Heart right ventricle (tissue), 16 donors: Measurements from ENCODE around the gene N4BP2L2. TPM values are rescaled to one million over a fixed set of nuclear protein-coding genes. Genes with fewer than 3 reads are reported as not detected.

Experiments used
- ATAC-seq, 8 donors: fragments of 200-7000 bp; cut with Tn5 transposase; one replicate each; pipeline ENCODE4 v1.9.1; 2020; ENCODE audit warnings: mild to moderate bottlenecking in 8 of 8, moderate library complexity in 8 of 8, moderate number of reproducible peaks in 1 of 8
- DNase-seq, 2 donors: peaks; one replicate each; pipeline ENCODE4 v3.0.0-alpha.2; 2020
- H3K27ac ChIP-seq, 10 donors: fragments of 200-600 bp; sonication (generic) in 2 of 10; one replicate each; pipeline versions ENCODE4 v1.5.0 to v1.8.0; 2020 to 2022; ENCODE audit warnings: mild to moderate bottlenecking in 3 of 10
- H3K27me3 ChIP-seq, 7 donors: fragments of 200-600 bp; one replicate each; pipeline ENCODE4 v1.8.0; 2021 to 2022; ENCODE audit warnings: mild to moderate bottlenecking in 2 of 7
- H3K36me3 ChIP-seq, 9 donors: fragments of 200-600 bp; sonication (generic) in 1 of 9; one replicate each; pipeline versions ENCODE4 v1.5.0 to v1.8.0; 2020 to 2022; ENCODE audit warnings: mild to moderate bottlenecking in 2 of 9
- H3K4me1 ChIP-seq, 9 donors: fragments of 200-600 bp; sonication (generic) in 1 of 9; one replicate each; pipeline versions ENCODE4 v1.5.0 to v1.8.0; 2020 to 2022; ENCODE audit warnings: mild to moderate bottlenecking in 4 of 9
- H3K4me3 ChIP-seq, 10 donors: fragments of 200-600 bp; sonication (generic) in 2 of 10; one replicate each; pipeline versions ENCODE4 v1.5.0 to v1.8.0; 2020 to 2022; ENCODE audit warnings: mild to moderate bottlenecking in 7 of 10, moderate library complexity in 2 of 10
- H3K9me3 ChIP-seq, 11 donors: fragments of 200-600 bp in 10 of 11; sonication (generic) in 2 of 11; one replicate each; pipeline versions ENCODE4 v1.5.0 to v1.8.0; 2013 to 2022; ENCODE audit warnings: mild to moderate bottlenecking in 2 of 11, control low read depth in 1 of 11, moderate library complexity in 1 of 11
- CTCF ChIP-seq, 9 donors: fragments of 200-600 bp; sonication (generic) in 2 of 9; IDR thresholded peaks; one replicate each; pipeline versions ENCODE4 v1.5.0 to v1.8.0; 2021 to 2022; ENCODE audit warnings: antibody characterized with exemption in 9 of 9, mild to moderate bottlenecking in 5 of 9, moderate library complexity in 1 of 9
- WGBS, 2 donors: extraction: QIAGEN DNeasy Blood & Tissue Kit; methylation state at CpG; one replicate each; pipeline ENCODE4 v1.1.7; 2013; ENCODE audit warnings: inconsistent platforms in 1 of 2; 5-methylcytosine and 5-hydroxymethylcytosine counted together
- intact Hi-C, 10 donors: fragments of 100-400 bp; cut with DNase I; formaldehyde crosslinking; loops; one replicate each; pipeline versions ENCODE4 v1.11.1 to v1.14.2; 2022
- polyA plus RNA-seq, 2 donors: library from polyadenylated mRNA; stranded (reverse); fragments of 200-250 nt; gene quantifications; one replicate each; pipeline ENCODE4 v1.2.3, GENCODE V29; 2013
- total RNA-seq, 10 donors: library from RNA; stranded (reverse); fragmentation: NEBNext Ultra II Directional in 3 of 10; extraction: Animal tissue kit (Norgen Biotek cat#: 25700) in 3 of 10; gene quantifications; one replicate each; pipeline versions ENCODE4 v1.2.1 to v1.2.4, GENCODE V29; 2021 to 2023
- donor health status: Arrhythmogenic right ventricular cardiomyopathy.
- donor health status: ischemic (EF 13 %, LVEDD 7.1; RV severe dilation, severe dysfunction).
- donor health status: healthy with polysubstance abuse.
- donor health status: DM: no; HTN: yes; CAD: no.
- donor health status: DM: no; HTN: no; CAD: no.
- donor health status: ischemic (EF 25% LVEDD 6.9; RV normal size, moderate dysfunction).
- donor health status: ischemic (EF 25% LVEDD 5.7; RV mildly dilated, moderate dysfunction).
- donor health status: healthy.
- donor health status: DM: yes; HTN: yes; CAD: no.
- donor health status: Ischemic cardiomyopathy.
- donor health status: ischemic (EF 35%, LVEDD 5.7; RV mildly dilated, moderate dysfunction).
- donor health status: nonischemic (EF 11% LVEDD 7.7; RV severe dilation, severe dysfunction).
- donor health status: DM: yes; HTN: yes; CAD: no.
- donor health status: PGD.
- donor health status: ischemic (EF 29% LVEDD 5.4; RV normal size, mild dysfunction).
- donor health status: nonischemic (EF 23%, LVEDD 6.1; RV moderate dilation, normal function).

Gene N4BP2L2
- total and polyA plus RNA-seq, 12 donors, result 28.2 to 162 (median 132) TPM

- DNase-seq (no peak), ATAC-seq (no peak)
- intact Hi-C loops, result no loop called here
- no peak overlapping the region for H3K4me3 ChIP-seq
- peaks cover 0 to 73% (median 3%) of the 10 kb centered on the region in 9 donors for H3K36me3 ChIP-seq
- no peak overlapping the region for H3K27ac ChIP-seq
- H3K9me3 ChIP-seq, result peaks cover 0 to 63% (median 15%) of the 10 kb centered on the region in 11 donors
- peaks cover 0 to 14% (median 3%) of the 10 kb centered on the region in 9 donors for H3K4me1 ChIP-seq
- TF ChIP-seq CTCF (IDR thresholded peaks at IDR 0.05), result no peak
- H3K27me3 ChIP-seq, result no peaks in the 10 kb centered on the region
- WGBS, 2 donors, result 98 to 99% methylated on average over 2 of the region's 2 CpGs
These were observed 82.0 kb downstream of the N4BP2L2 start for GRCh38 chr13:32456591-32456990.

GRCh38 chr13:32455594-32455903 lies 83.0 kb downstream of the N4BP2L2 start:
- no peak overlapping the region for H3K4me3 ChIP-seq
- WGBS, 2 donors, result 95 to 98% methylated on average over 2 of the region's 2 CpGs
- no peaks in the 10 kb centered on the region for H3K27me3 ChIP-seq
- DNase-seq (no peak), ATAC-seq (peak in 4 of 8 donors; percentile 9 to 72 (median 28))
- H3K9me3 ChIP-seq, result peaks cover 0 to 59% (median 19%) of the 10 kb centered on the region in 11 donors
- H3K4me1 ChIP-seq, result peaks cover 0 to 14% (median 3%) of the 10 kb centered on the region in 9 donors
- H3K27ac ChIP-seq, result no peak overlapping the region
- TF ChIP-seq CTCF (IDR thresholded peaks at IDR 0.05), result no peak
- peaks cover 0 to 75% (median 3%) of the 10 kb centered on the region in 9 donors for H3K36me3 ChIP-seq
- intact Hi-C loops, result no loop called here

- Histone ChIP-seq H3K36me3 (peaks cover 0 to 70% (median 3%) of the 10 kb centered on the region in 9 donors), H3K4me1 (peaks cover 0 to 14% (median 3%) of the 10 kb centered on the region in 9 donors), H3K27me3 (no peaks in the 10 kb centered on the region), H3K4me3 (no peak overlapping the region), H3K27ac (no peak overlapping the region), H3K9me3 (peaks cover 0 to 54% (median 19%) of the 10 kb centered on the region in 11 donors)
- no peak for DNase-seq
- no peak for TF ChIP-seq CTCF (IDR thresholded peaks at IDR 0.05)
- intact Hi-C loops, result no loop called here
- 79 to 83% methylated on average over 8 of the region's 8 CpGs for WGBS, 2 donors
- peak in 6 of 8 donors; percentile 46 to 76 (median 52) for ATAC-seq
These were observed 83.6 kb downstream of the N4BP2L2 start for GRCh38 chr13:32454886-32455593.

GRCh38 chr13:32453981-32454380 lies 84.6 kb downstream of the N4BP2L2 start:
- no peak for TF ChIP-seq CTCF (IDR thresholded peaks at IDR 0.05)
- Histone ChIP-seq H3K36me3 (peaks cover 0 to 62% (median 3%) of the 10 kb centered on the region in 9 donors), H3K27ac (no peak overlapping the region), H3K4me1 (peaks cover 0 to 14% (median 3%) of the 10 kb centered on the region in 9 donors), H3K27me3 (no peaks in the 10 kb centered on the region), H3K4me3 (no peak overlapping the region), H3K9me3 (peaks cover 0 to 49% (median 19%) of the 10 kb centered on the region in 11 donors)
- ATAC-seq (no peak), DNase-seq (no peak)
- intact Hi-C loops, result no loop called here
- 51 to 56% methylated on average over 1 of the region's 1 CpG for WGBS, 2 donors
